RWPE2 (cell line): ENCODE measurements around the gene KHK.
"Not testable (repeated sequence)": the region's sequence is repeated elsewhere in the genome, so short reads cannot be mapped to it uniquely, and the experiment has no call there.

Experiments used
- ATAC-seq: fragments of 200-7000 bp; cut with Tn5 transposase; 3 replicates; pipeline ENCODE4 v1.9.1; 2021; ENCODE audit warnings: low read depth
- DNase-seq: peaks from one replicate; pipeline ENCODE4 v3.0.0-alpha.2; 2020; ENCODE audit warnings: low spot score
- H3K27ac ChIP-seq: fragments of 450-650 bp; 2 replicates; pipeline ENCODE4 v1.5.1; 2017; ENCODE audit warnings: mild to moderate bottlenecking; ENCODE audit not compliant: poor library complexity, severe bottlenecking
- H3K27me3 ChIP-seq: fragments of 250-450 bp; sonication (Bioruptor Pico); 2 replicates; pipeline ENCODE4 v1.5.1; 2021; ENCODE audit warnings: mild to moderate bottlenecking, moderate library complexity; ENCODE audit not compliant: insufficient read depth, poor library complexity, severe bottlenecking
- H3K36me3 ChIP-seq: fragments of 250-450 bp; sonication (Bioruptor Pico); 2 replicates; pipeline ENCODE4 v1.5.1; 2020; ENCODE audit warnings: low read depth, mild to moderate bottlenecking, moderate library complexity
- H3K4me1 ChIP-seq: fragments of 250-450 bp; sonication (Bioruptor Pico); 2 replicates; pipeline ENCODE4 v1.5.1; 2021; ENCODE audit warnings: mild to moderate bottlenecking, moderate library complexity; ENCODE audit not compliant: insufficient read depth, poor library complexity, severe bottlenecking
- H3K4me3 ChIP-seq: fragments of 250-450 bp; sonication (Bioruptor Pico); 2 replicates; pipeline ENCODE4 v1.5.1; 2021; ENCODE audit warnings: mild to moderate bottlenecking, moderate library complexity; ENCODE audit not compliant: severe bottlenecking
- H3K9me3 ChIP-seq: fragments of 250-450 bp; sonication (Bioruptor Pico); 2 replicates; pipeline ENCODE4 v1.5.1; 2021; ENCODE audit warnings: mild to moderate bottlenecking, moderate library complexity; ENCODE audit not compliant: severe bottlenecking
- CTCF ChIP-seq: fragments of 450-650 bp; IDR thresholded peaks from one replicate; pipeline ENCODE4 v1.5.1; 2017; ENCODE audit warnings: mild to moderate bottlenecking, moderate library complexity; ENCODE audit not compliant: poor library complexity, severe bottlenecking

The KHK gene

GRCh38 chr2:27100036-27100435 lies 13.5 kb downstream of the KHK start:
- no peak for DNase-seq
- TF ChIP-seq CTCF: no peak
- Histone ChIP-seq H3K27me3 (no peaks in the 10 kb centered on the region), H3K4me3 (no peak overlapping the region), H3K9me3 (no peaks in the 10 kb centered on the region), H3K4me1 (no peaks in the 10 kb centered on the region), H3K27ac (no peak overlapping the region), H3K36me3 (no peaks in the 10 kb centered on the region)
- no peak for ATAC-seq

GRCh38 chr2:27102329-27102728 lies 15.8 kb downstream of the KHK start:
- ATAC-seq (no peak), DNase-seq (no peak)
- Histone ChIP-seq H3K4me1 (no peaks in the 10 kb centered on the region), H3K36me3 (no peaks in the 10 kb centered on the region), H3K27ac (no peak overlapping the region), H3K4me3 (no peak overlapping the region), H3K9me3 (no peaks in the 10 kb centered on the region), H3K27me3 (no peaks in the 10 kb centered on the region)
- TF ChIP-seq CTCF: no peak

- Histone ChIP-seq H3K9me3 (no peaks in the 10 kb centered on the region), H3K4me1 (no peaks in the 10 kb centered on the region), H3K27me3 (no peaks in the 10 kb centered on the region), H3K36me3 (no peaks in the 10 kb centered on the region), H3K27ac (no peak overlapping the region), H3K4me3 (no peak overlapping the region)
- ATAC-seq (no peak), DNase-seq (no peak)
- no peak for TF ChIP-seq CTCF
Measured at GRCh38 chr2:27105981-27106380, 19.4 kb downstream of the KHK start.

GRCh38 chr2:27108221-27108620 lies 21.6 kb downstream of the KHK start:
- Histone ChIP-seq H3K27ac (no peak overlapping the region), H3K9me3 (no peaks in the 10 kb centered on the region), H3K4me3 (no peak overlapping the region), H3K4me1 (no peaks in the 10 kb centered on the region), H3K27me3 (no peaks in the 10 kb centered on the region), H3K36me3 (no peaks in the 10 kb centered on the region)
- DNase-seq (no peak), ATAC-seq (no peak)
- no peak for TF ChIP-seq CTCF

GRCh38 chr2:27109083-27109482 lies 22.5 kb downstream of the KHK start:
- Histone ChIP-seq H3K4me1 (no peaks in the 10 kb centered on the region), H3K36me3 (no peaks in the 10 kb centered on the region), H3K9me3 (no peaks in the 10 kb centered on the region), H3K27ac (no peak overlapping the region), H3K4me3 (no peak overlapping the region), H3K27me3 (no peaks in the 10 kb centered on the region)
- no peak for DNase-seq
- ATAC-seq: no peak
- TF ChIP-seq CTCF: no peak

- not testable (repeated sequence) for H3K27me3 ChIP-seq, DNase-seq, H3K4me1 ChIP-seq, H3K36me3 ChIP-seq, ATAC-seq, H3K27ac ChIP-seq, H3K4me3 ChIP-seq, H3K9me3 ChIP-seq
Measured at GRCh38 chr2:27110603-27111352, 24.2 kb downstream of the KHK start.

- not testable (repeated sequence) for ATAC-seq, H3K27ac ChIP-seq, DNase-seq, H3K27me3 ChIP-seq, H3K4me1 ChIP-seq, H3K4me3 ChIP-seq, H3K9me3 ChIP-seq, H3K36me3 ChIP-seq
Measured at GRCh38 chr2:27111392-27112078, 25.0 kb downstream of the KHK start.
